Measurements from ENCODE around the gene NTM. TPM values are rescaled to one million over a fixed set of nuclear protein-coding genes. Genes with fewer than 3 reads are reported as not detected.

The NTM gene
- polyA plus RNA-seq, 1 donor (not counting 4 experiments of a cell fraction or from before 2014, with no cell fraction given), result 47.9 TPM

GRCh38 chr11:131773626-131774025 lies 403.2 kb downstream of the NTM start:
- Histone ChIP-seq H3K27me3 (ENCODE audit: control insufficient read depth, extremely low read depth, insufficient read depth, low read length) (no peaks in the 10 kb centered on the region), H3K9me1 (ENCODE audit: control insufficient read depth, extremely low read depth, insufficient read depth, low read length) (no peaks in the 10 kb centered on the region), H3K9me3 (ENCODE audit: control insufficient read depth, low read depth, low read length) (no peaks in the 10 kb centered on the region), H3K27ac (ENCODE audit: control insufficient read depth, insufficient read depth, low read length) (no peak overlapping the region), H3K4me1 (ENCODE audit: control insufficient read depth, extremely low read depth, insufficient read depth, low read length) (no peaks in the 10 kb centered on the region), H3K4me3 (ENCODE audit: control insufficient read depth in 2 of 3, extremely low read depth in 1 of 3, insufficient read depth in 2 of 3, low read depth in 1 of 3, low read length in 3 of 3) (no peak overlapping the region), H3K79me2 (ENCODE audit: control insufficient read depth, insufficient read depth, low read length) (no peaks in the 10 kb centered on the region), H3K4me2 (ENCODE audit: control insufficient read depth, extremely low read depth, insufficient read depth, low read depth, low read length) (no peak overlapping the region), H3K36me3 (ENCODE audit: control insufficient read depth in 2 of 2, extremely low read depth in 1 of 2, insufficient read depth in 2 of 2, low read length in 2 of 2) (no peaks in the 10 kb centered on the region), H4K20me1 (ENCODE audit: control insufficient read depth, extremely low read depth, insufficient read depth, low read length) (no peaks in the 10 kb centered on the region), H3K9ac (ENCODE audit: control insufficient read depth, extremely low read depth, insufficient read depth, low read length) (no peak overlapping the region), H2AFZ (ENCODE audit: control insufficient read depth, low read length) (no peak overlapping the region)
- no peak for DNase-seq (ENCODE audit: low read depth, low spot score)
- TF ChIP-seq EZH2 (IDR thresholded peaks at IDR 0.05; ENCODE audit: low read length), result no peak
- TF ChIP-seq, protein P1, sequence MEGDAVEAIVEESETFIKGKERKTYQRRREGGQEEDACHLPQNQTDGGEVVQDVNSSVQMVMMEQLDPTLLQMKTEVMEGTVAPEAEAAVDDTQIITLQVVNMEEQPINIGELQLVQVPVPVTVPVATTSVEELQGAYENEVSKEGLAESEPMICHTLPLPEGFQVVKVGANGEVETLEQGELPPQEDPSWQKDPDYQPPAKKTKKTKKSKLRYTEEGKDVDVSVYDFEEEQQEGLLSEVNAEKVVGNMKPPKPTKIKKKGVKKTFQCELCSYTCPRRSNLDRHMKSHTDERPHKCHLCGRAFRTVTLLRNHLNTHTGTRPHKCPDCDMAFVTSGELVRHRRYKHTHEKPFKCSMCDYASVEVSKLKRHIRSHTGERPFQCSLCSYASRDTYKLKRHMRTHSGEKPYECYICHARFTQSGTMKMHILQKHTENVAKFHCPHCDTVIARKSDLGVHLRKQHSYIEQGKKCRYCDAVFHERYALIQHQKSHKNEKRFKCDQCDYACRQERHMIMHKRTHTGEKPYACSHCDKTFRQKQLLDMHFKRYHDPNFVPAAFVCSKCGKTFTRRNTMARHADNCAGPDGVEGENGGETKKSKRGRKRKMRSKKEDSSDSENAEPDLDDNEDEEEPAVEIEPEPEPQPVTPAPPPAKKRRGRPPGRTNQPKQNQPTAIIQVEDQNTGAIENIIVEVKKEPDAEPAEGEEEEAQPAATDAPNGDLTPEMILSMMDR (optimal IDR thresholded peaks at IDR 0.05 in 1 of 3, IDR thresholded peaks at IDR 0.05 in 1 of 3, conservative IDR thresholded peaks at IDR 0.05 in 1 of 3; ENCODE audit: extremely low read depth in 1 of 3, insufficient read depth in 2 of 3, low read length in 3 of 3), result no peak
- dilution Hi-C loops (cut with MboI; ENCODE audit: extremely low pct_ligation_motif_present, low sequenced_read_pairs), result no loop called here
- no peak for FAIRE-seq

- no peaks in the 10 kb centered on the region for H3K36me3 ChIP-seq (ENCODE audit: control insufficient read depth in 2 of 2, extremely low read depth in 1 of 2, insufficient read depth in 2 of 2, low read length in 2 of 2)
- TF ChIP-seq, protein P1 (optimal IDR thresholded peaks at IDR 0.05 in 1 of 3, IDR thresholded peaks at IDR 0.05 in 1 of 3, conservative IDR thresholded peaks at IDR 0.05 in 1 of 3; ENCODE audit: extremely low read depth in 1 of 3, insufficient read depth in 2 of 3, low read length in 3 of 3), result no peak
- no peak for TF ChIP-seq EZH2 (IDR thresholded peaks at IDR 0.05; ENCODE audit: low read length)
- H3K4me1 ChIP-seq (ENCODE audit: control insufficient read depth, extremely low read depth, insufficient read depth, low read length), result no peaks in the 10 kb centered on the region
- no peaks in the 10 kb centered on the region for H4K20me1 ChIP-seq (ENCODE audit: control insufficient read depth, extremely low read depth, insufficient read depth, low read length)
- H3K9me3 ChIP-seq (ENCODE audit: control insufficient read depth, low read depth, low read length), result no peaks in the 10 kb centered on the region
- H2AFZ ChIP-seq (ENCODE audit: control insufficient read depth, low read length), result no peak overlapping the region
- dilution Hi-C loops (cut with MboI; ENCODE audit: extremely low pct_ligation_motif_present, low sequenced_read_pairs), result no loop called here
- H3K4me3 ChIP-seq (ENCODE audit: control insufficient read depth in 2 of 3, extremely low read depth in 1 of 3, insufficient read depth in 2 of 3, low read depth in 1 of 3, low read length in 3 of 3), result no peak overlapping the region
- H3K9me1 ChIP-seq (ENCODE audit: control insufficient read depth, extremely low read depth, insufficient read depth, low read length), result no peaks in the 10 kb centered on the region
- H3K4me2 ChIP-seq (ENCODE audit: control insufficient read depth, extremely low read depth, insufficient read depth, low read depth, low read length), result no peak overlapping the region
- H3K27me3 ChIP-seq (ENCODE audit: control insufficient read depth, extremely low read depth, insufficient read depth, low read length), result no peaks in the 10 kb centered on the region
- H3K79me2 ChIP-seq (ENCODE audit: control insufficient read depth, insufficient read depth, low read length), result no peaks in the 10 kb centered on the region
- FAIRE-seq (no peak), DNase-seq (ENCODE audit: low read depth, low spot score) (no peak)
- H3K9ac ChIP-seq (ENCODE audit: control insufficient read depth, extremely low read depth, insufficient read depth, low read length), result no peak overlapping the region
- no peak overlapping the region for H3K27ac ChIP-seq (ENCODE audit: control insufficient read depth, insufficient read depth, low read length)
Measured at GRCh38 chr11:131776211-131776610, 405.8 kb downstream of the NTM start.
